ENCODE results near the gene GCM1.

Gene GCM1

DNA sequence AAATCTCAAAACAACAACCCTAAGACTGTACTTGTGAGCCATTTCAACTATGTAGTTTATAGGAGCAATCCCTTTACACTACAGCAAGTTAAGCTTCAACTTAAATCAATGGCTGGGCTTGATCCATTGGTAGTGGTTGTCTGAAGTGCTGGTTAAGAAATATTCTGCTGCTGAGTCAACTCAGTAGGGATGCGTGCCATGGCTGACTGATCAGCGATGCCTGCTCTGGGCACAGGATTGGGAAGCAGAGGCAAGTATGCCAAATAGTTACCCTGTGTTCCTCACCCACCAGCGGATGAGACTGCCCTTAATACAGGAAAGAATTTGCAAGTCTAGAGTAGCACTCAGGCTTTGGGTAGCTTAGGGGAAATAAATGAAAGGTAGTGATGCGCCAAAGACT lies 41.5 kb downstream of the GCM1 start:
- DNase-seq (ENCODE audit: low read depth), result no peak

DNA sequence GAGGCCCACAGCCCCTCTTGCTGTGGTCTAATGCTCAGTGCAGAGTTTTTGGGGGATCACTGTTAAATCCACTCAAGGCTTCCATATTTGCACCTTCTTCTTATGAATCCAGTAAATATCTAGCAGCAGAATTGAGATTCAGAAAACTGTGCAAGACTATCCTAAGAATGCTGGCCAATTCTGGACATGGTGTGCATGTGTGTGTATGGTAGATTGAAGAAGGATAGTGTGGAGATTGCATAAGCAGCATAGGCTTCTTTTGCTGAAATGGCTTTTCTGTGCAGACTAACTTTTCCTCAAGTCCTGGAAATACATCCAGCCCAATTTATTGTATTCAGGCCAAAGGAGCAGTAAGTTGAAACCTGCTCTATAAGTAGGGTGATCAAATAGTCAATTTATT lies 43.7 kb downstream of the GCM1 start:
- DNase-seq (ENCODE audit: low read depth), result no peak

DNA sequence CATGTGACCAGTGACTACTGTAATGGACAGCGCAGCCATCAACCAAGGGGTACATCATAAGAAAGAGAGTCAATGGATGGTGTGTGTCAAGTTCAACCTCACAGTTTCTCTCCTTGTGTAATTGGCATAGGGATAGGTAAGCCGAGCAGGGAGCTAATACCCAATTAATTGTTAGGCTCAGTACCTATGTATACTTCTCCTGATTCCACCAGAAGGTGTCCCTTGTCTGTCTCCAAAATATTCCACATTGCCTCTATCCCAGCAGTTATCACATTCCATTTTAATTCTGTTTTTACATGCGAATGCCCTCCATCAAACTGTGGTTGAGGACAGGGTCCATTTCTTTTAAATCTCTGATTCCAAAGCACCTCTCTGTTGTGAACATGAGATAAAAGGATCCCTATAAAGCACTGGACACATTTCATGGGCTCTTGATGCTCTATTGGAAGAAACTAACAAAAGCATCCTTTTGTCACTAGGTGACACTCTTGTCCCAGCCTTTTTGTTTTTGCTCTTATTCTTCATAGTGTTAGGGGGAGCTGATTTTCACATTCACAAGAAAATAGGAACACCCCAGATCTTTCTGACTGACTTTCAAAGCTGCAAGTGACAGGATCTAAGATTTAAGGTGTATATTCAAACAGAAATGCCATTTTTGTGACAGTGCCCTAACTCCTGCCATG lies 44.5 kb downstream of the GCM1 start:
- DNase-seq (ENCODE audit: low read depth), result no peak

DNA sequence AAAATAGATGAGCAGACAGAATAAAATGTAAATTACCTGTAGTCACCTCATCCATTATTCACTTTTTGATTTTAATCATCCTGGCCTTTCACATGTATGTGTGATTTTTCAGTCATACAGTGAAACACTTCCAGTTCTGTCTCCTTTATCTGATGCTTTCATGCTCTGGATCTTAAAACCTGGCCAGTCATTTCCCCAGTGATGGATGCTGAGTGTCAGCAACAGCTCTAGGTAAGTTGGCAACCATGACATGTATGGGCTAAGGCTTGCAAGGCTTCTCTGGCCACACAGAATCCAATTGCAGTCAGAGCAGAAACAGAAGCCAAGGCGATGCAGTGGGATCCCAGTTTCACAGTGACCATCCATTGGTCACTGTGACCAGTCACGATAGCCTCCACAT lies 47.6 kb downstream of the GCM1 start:
- DNase-seq (ENCODE audit: low read depth), result no peak

DNA sequence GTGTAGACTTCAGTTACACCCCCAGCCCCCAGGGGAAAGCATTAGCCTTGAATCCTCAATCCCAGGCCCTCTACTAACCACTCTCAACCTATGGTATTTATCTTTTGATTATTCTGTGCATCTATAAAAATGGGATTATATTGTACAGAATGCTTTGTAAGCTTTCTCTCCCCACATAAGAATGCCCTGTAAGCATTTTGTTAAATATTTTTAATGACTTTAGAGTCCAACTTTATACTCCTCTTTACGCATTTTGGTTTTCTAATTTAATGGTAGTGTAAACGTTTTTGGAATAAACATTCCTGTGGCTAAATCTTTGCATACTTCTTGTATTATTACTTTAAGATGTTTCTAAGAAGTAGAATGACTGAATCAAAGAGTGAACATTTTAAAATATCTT lies 48.1 kb downstream of the GCM1 start:
- DNase-seq (ENCODE audit: low read depth), result no peak

DNA sequence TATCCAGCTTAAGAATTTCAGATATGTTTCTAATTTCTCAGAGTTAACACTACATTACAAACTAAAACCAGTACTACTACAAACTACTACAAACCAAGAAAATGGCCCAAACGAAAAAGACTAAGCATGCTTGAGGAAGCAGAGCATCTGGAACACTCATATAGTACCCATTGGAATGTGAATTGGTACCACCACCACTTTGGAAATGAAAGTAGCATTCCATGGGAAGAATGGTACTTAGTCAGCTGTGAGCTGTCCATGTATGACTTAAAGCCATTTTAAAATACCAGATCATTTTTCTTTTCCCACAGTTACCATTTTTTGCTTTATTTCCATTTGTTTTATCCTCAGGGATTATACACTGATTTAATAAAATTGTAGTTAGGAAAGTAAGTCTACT lies 52.9 kb downstream of the GCM1 start:
- no peak for DNase-seq (ENCODE audit: low read depth)

DNA sequence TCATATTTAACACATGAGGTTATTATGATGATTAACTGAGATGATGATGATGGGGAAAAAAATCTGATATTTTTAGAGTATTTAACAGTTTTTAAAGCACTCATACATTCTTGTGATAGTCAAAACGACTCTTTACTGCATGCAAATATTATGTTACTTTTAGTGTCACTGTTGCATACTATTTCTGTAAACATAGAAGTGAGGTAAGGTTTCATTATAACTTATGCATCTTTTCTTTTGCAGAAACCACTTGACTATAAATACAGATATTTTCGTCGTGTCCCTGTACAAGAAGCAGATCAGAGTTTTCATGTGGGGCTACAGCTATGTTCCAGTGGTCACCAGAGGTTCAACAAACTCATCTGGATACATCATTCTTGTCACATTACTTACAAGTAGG lies 53.4 kb downstream of the GCM1 start:
- DNase-seq (ENCODE audit: low read depth), result no peak

DNA sequence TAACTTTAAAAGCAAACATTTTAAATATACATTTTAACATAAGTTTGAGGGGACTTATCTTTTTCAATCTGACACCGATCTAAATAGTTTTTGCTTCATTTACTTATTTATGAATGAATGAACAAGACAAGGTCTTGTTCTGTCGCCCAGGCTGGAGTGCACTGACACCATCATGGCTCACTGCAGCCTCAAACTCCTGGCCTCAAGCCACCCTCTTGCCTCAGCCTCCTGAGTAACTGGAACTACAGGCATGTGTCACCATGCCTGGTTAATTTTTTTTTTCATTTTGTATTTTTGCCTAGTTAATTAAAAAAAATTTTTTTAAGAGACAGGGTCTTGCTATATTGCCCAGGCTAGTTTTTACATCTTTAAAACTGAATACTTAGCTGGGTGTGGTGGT lies 58.1 kb downstream of the GCM1 start:
- no peak for DNase-seq (ENCODE audit: low read depth)

DNA sequence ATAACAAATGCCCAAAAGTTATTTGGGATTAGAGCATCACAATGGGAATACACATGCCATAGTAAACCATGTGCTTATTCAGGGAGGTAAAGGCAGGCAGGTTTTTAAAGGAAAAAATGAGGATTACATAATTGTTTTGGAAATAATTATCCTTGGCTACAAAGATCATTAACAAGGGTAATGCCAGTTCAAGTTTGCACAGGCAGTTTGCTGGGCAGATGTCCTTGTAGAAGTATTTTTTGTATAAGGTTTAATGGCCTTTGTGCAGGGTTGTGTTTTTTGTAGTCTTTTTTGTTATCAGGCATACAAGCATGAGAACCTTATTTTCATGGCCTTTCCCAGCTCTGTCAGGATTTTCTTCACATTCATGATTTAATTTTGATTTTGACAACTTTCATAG lies 58.7 kb downstream of the GCM1 start:
- no peak for DNase-seq (ENCODE audit: low read depth)

DNA sequence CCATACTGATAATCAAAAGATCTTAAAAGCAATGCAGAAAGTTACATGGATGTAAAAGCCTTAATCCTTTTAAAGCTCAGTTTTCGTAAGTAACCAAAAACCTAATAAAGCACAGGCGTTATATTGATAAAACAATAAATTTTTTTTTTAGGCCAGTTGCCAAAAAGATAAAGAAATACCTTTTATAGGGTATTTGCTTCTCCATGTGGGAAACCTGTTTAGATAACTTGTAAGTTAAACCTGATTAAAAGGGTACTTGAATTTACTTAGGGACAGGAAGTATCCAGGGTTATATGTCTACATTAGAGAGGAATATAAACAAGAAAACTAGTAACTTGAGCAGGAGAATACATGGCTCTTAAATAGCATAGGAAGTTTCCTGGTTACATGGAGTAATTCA lies 62.3 kb downstream of the GCM1 start:
- no peak for DNase-seq (ENCODE audit: low read depth)

DNA sequence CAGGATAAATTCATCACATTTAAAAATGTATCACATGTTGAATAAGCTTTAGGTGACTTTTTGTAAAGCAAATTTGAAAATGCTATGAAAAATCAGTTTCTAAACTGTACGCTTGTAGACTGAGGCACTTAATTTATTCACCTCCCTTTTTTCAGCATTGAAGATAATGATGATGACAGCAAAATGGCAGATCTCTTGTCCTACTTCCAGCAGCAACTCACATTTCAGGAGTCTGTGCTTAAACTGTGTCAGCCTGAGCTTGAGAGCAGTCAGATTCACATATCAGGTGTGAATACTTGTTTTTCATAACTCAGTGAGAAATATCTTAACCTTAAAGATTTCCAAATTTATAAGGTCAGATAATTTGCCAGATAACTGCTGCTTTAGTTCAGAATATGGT lies 67.8 kb downstream of the GCM1 start:
- no peak for DNase-seq (ENCODE audit: low read depth)

Measured in activated T-helper 9 cell treated with anti-CD3 and anti-CD28 coated beads, Interleukin-2, amount 50 U/mL, for 16 hours (primary cell).